Activated CD8-positive, alpha-beta memory T cell treated with anti-CD3 and anti-CD28 coated beads, Interleukin-2, amount 50 U/mL, for 48 hours (primary cell): ENCODE results near the gene FES.
"Not testable (repeated sequence)": the region's sequence is repeated elsewhere in the genome, so short reads cannot be mapped to it uniquely, and the experiment has no call there.

Source experiments
- DNase-seq: peaks from one replicate; pipeline ENCODE4 v3.0.0-alpha.2; 2020

FES gene

GRCh38 chr15:90911906-90912769, 27.8 kb downstream of the FES start:
- DNase-seq = no peak

- DNase-seq = no peak
Measured at GRCh38 chr15:90912770-90913075, 28.4 kb downstream of the FES start.

- DNase-seq = no peak
Measured at GRCh38 chr15:90913398-90913944, 29.2 kb downstream of the FES start.

GRCh38 chr15:90914305-90915080, 30.2 kb downstream of the FES start:
- no peak for DNase-seq

- no peak for DNase-seq
Measured at GRCh38 chr15:90915216-90915807, 31.0 kb downstream of the FES start.

- no peak for DNase-seq
Measured at GRCh38 chr15:90915808-90916440, 31.6 kb downstream of the FES start.

- DNase-seq = no peak
Measured at GRCh38 chr15:90916461-90916860, 32.2 kb downstream of the FES start.

- no peak for DNase-seq
Measured at GRCh38 chr15:90917569-90917968, 33.3 kb downstream of the FES start.

- DNase-seq = no peak
Measured at GRCh38 chr15:90918034-90918788, 33.9 kb downstream of the FES start.

GRCh38 chr15:90918835-90919234, 34.5 kb downstream of the FES start:
- no peak for DNase-seq

- DNase-seq = no peak
Measured at GRCh38 chr15:90921887-90922286, 37.6 kb downstream of the FES start.

- not testable (repeated sequence) for DNase-seq
Measured at GRCh38 chr15:90922712-90923322, 38.5 kb downstream of the FES start.

GRCh38 chr15:90924375-90924774, 40.1 kb downstream of the FES start:
- no peak for DNase-seq

- not testable (repeated sequence) for DNase-seq
Measured at GRCh38 chr15:90926766-90927165, 42.5 kb downstream of the FES start.

- DNase-seq = not testable (repeated sequence)
Measured at GRCh38 chr15:90928106-90928505, 43.8 kb downstream of the FES start.

- DNase-seq = no peak
Measured at GRCh38 chr15:90929246-90930019, 45.1 kb downstream of the FES start.

- DNase-seq = no peak
Measured at GRCh38 chr15:90930861-90931574, 46.7 kb downstream of the FES start.

GRCh38 chr15:90931575-90931827, 47.2 kb downstream of the FES start:
- no peak for DNase-seq

- DNase-seq = peak; percentile 99
Measured at GRCh38 chr15:90931828-90932659, 47.7 kb downstream of the FES start, which contains the start of gene HDDC3. Gene HDDC3, minus strand, starts transcription at chr15:90932549. Its CDS starts 9 bp downstream, at chr15:90932540.

- DNase-seq = no peak
Measured at GRCh38 chr15:90932660-90932991, 48.3 kb downstream of the FES start.
